K562 (cell line): Measurements from ENCODE around the gene SUCO. TPM values are rescaled to one million over a fixed set of nuclear protein-coding genes. Genes with fewer than 3 reads are reported as not detected.

Experiments
- ARID2 ChIP-seq: fragments of 450-650 bp; IDR thresholded peaks from 2 replicates; pipeline ENCODE4 v1.6.1; 2017; ENCODE audit warnings: antibody characterized with exemption, mild to moderate bottlenecking
- BCLAF1 ChIP-seq, 2 experiments: fragments of 450-650 bp in 1 of 2; IDR thresholded peaks; 2 replicates each; pipeline ENCODE4 v1.6.1; 2011 to 2017; ENCODE audit warnings: low read depth in 2 of 2, antibody characterized with exemption in 1 of 2, borderline replicate concordance in 1 of 2, low read length in 1 of 2, mild to moderate bottlenecking in 1 of 2, mixed read lengths in 1 of 2; ENCODE audit not compliant: control insufficient read depth in 1 of 2
- CGGBP1 ChIP-seq: fragments of 250-450 bp; sonication (Bioruptor Pico); IDR thresholded peaks from 2 replicates; pipeline ENCODE4 v1.9.0; 2021; ENCODE audit warnings: mild to moderate bottlenecking
- CHCHD3 ChIP-seq: fragments of 250-450 bp; sonication (Bioruptor Pico); IDR thresholded peaks from 2 replicates; pipeline ENCODE4 v2.1.2; 2022; ENCODE audit warnings: mild to moderate bottlenecking
- DDX20 ChIP-seq: fragments of 450-650 bp; IDR thresholded peaks from 2 replicates; pipeline ENCODE4 v1.6.1; 2016; ENCODE audit warnings: missing genetic modification characterization, low read depth, mild to moderate bottlenecking, missing compliant biosample characterization, moderate library complexity
- E2F6 ChIP-seq, 2 experiments: IDR thresholded peaks; 2 replicates each; pipeline ENCODE4 v1.6.1; 2011; ENCODE audit warnings: borderline replicate concordance in 1 of 2, control low read depth in 1 of 2, low read depth in 1 of 2, low read length in 1 of 2, mild to moderate bottlenecking in 1 of 2, mixed read lengths in 1 of 2, moderate library complexity in 1 of 2; ENCODE audit not compliant: insufficient read depth in 1 of 2, insufficient read length in 1 of 2, poor library complexity in 1 of 2, severe bottlenecking in 1 of 2; ENCODE audit errors: extremely low read depth in 1 of 2
- HDGF ChIP-seq: fragments of 450-650 bp; IDR thresholded peaks from 2 replicates; pipeline ENCODE4 v1.6.1; 2016
- KLF1 ChIP-seq: fragments of 450-650 bp; IDR thresholded peaks from 2 replicates; pipeline ENCODE4 v1.6.1; 2016; ENCODE audit warnings: missing genetic modification characterization, missing compliant biosample characterization
- MAFF ChIP-seq: IDR thresholded peaks from 2 replicates; pipeline ENCODE4 v1.6.1; 2012; ENCODE audit warnings: low read length, improper control_type of control experiment
- MXI1 ChIP-seq: IDR thresholded peaks from 2 replicates; pipeline ENCODE4 v1.6.1; 2011; ENCODE audit warnings: low read depth, mild to moderate bottlenecking, improper control_type of control experiment, low read length
- NCOA4 ChIP-seq: fragments of 450-650 bp; IDR thresholded peaks from 2 replicates; pipeline ENCODE4 v1.6.1; 2018; ENCODE audit warnings: mild to moderate bottlenecking; ENCODE audit not compliant: partially characterized antibody
- NFE2L1 ChIP-seq: fragments of 450-650 bp; IDR thresholded peaks from 2 replicates; pipeline ENCODE4 v1.6.1; 2016; ENCODE audit warnings: missing genetic modification characterization, low read depth, mild to moderate bottlenecking, missing compliant biosample characterization, moderate library complexity, borderline replicate concordance
- NR4A1 ChIP-seq, 2 experiments: fragments of 250-450 bp in 1 of 2; fragments of 450-650 bp in 1 of 2; sonication (Bioruptor Pico) in 1 of 2; IDR thresholded peaks; 2 replicates each; pipeline versions ENCODE4 v1.4.0 to v1.6.1; 2016 to 2020; ENCODE audit warnings: mild to moderate bottlenecking in 2 of 2, missing compliant biosample characterization in 1 of 2, missing genetic modification characterization in 1 of 2, moderate library complexity in 1 of 2
- PREB ChIP-seq: sonication (generic); formaldehyde crosslinking; IDR thresholded peaks from 2 replicates; pipeline ENCODE4 v1.8.1; 2023; ENCODE audit warnings: mild to moderate bottlenecking, missing genetic modification reagents
- SMARCC2 ChIP-seq: fragments of 450-650 bp; IDR thresholded peaks from 2 replicates; pipeline ENCODE4 v1.6.1; 2017; ENCODE audit warnings: antibody characterized with exemption, moderate library complexity, mild to moderate bottlenecking, low read depth
- SRSF1 ChIP-seq: fragments of 200-400 bp; formaldehyde crosslinking; IDR thresholded peaks from 2 replicates; pipeline ENCODE4 v1.6.1; 2017; ENCODE audit warnings: mild to moderate bottlenecking, low read depth, low read length, moderate library complexity
- ZEB2 ChIP-seq: fragments of 450-650 bp; IDR thresholded peaks from 2 replicates; pipeline ENCODE4 v1.6.1; 2016
- ZNF146 ChIP-seq: IDR thresholded peaks from one replicate; pipeline ENCODE4 v1.6.1; 2018; ENCODE audit warnings: missing compliant biosample characterization; ENCODE audit not compliant: unreplicated experiment
- ZNF311 ChIP-seq: fragments of 250-450 bp; sonication (Bioruptor Pico); IDR thresholded peaks from 2 replicates; pipeline ENCODE4 v1.4.0; 2020; ENCODE audit warnings: mild to moderate bottlenecking, moderate library complexity
- ZNF347 ChIP-seq: fragments of 450-650 bp; formaldehyde crosslinking; IDR thresholded peaks from 2 replicates; pipeline ENCODE4 v1.4.0; 2020; ENCODE audit warnings: low read depth, mild to moderate bottlenecking, moderate library complexity
- ZNF551 ChIP-seq: fragments of 250-450 bp; sonication (Bioruptor Pico); IDR thresholded peaks from 2 replicates; pipeline ENCODE4 v1.5.0; 2021; ENCODE audit warnings: mild to moderate bottlenecking, moderate library complexity
- polyA plus RNA-seq, 8 experiments: library from polyadenylated mRNA; depleted of rRNA in 4 of 8; stranded (reverse) in 5 of 8; unstranded in 3 of 8; fragments of >200 nt; fragmentation: Nextera tagmentation in 2 of 8; fragmentation: Illumina TruSeq in 1 of 8; extraction: Ambion mirVana in 2 of 8; extraction: Trizol in 1 of 8; gene quantifications; 2 replicates each; pipeline versions ENCODE4 v1.2.1 to v1.2.3, GENCODE V29; 2011 to 2014; ENCODE audit warnings: inconsistent platforms in 1 of 8, missing spikeins in 1 of 8
- total RNA-seq, 7 experiments: library from RNA; depleted of rRNA in 6 of 7; stranded (reverse); fragments of >200 nt in 6 of 7; fragmentation: Illumina TruSeq in 2 of 7; extraction: Trizol in 2 of 7; gene quantifications; 2 replicates each; pipeline versions ENCODE4 v1.2.1 to v1.2.3, GENCODE V29; 2011 to 2021; ENCODE audit warnings: low replicate concordance in 1 of 7

The SUCO gene
- total and polyA plus RNA-seq, 9 of the 15 experiments (the other 6 are each of a cell fraction or from before 2014, with no cell fraction given): 2.5 to 20.6 (median 14.3) TPM

GRCh38 chr1:172630868-172631267 lies 97.9 kb downstream of the SUCO start (continued):
- TF ChIP-seq CGGBP1 (no peak), MXI1 (no peak), SMARCC2 (no peak), ZNF311 (peak; percentile 91), ZEB2 (no peak), BCLAF1 (IDR thresholded peaks at IDR 0.05; ENCODE audit: borderline replicate concordance in 1 of 2, control insufficient read depth in 1 of 2, low read depth in 2 of 2, low read length in 1 of 2) (no peak), PREB (CRISPR knock-in tag) (no peak), DDX20 (tag) (peak; percentile 82), NFE2L1 (tag) (0 out of 2 replicates have a peak, but pooled peaks have one; percentile 14), KLF1 (tag) (no peak), ZNF347 (CRISPR knock-in tag) (no peak), SRSF1 (no peak), CHCHD3 (no peak), E2F6 (IDR thresholded peaks at IDR 0.05; ENCODE audit: borderline replicate concordance in 1 of 2, extremely low read depth in 1 of 2, insufficient read depth in 1 of 2, insufficient read length in 1 of 2, low read depth in 1 of 2, low read length in 1 of 2, poor library complexity in 1 of 2, severe bottlenecking in 1 of 2) (no peak), ZNF146 (no peak), NCOA4 (no peak), HDGF (no peak), NR4A1 (CRISPR knock-in tag; IDR thresholded peaks at IDR 0.05) (no peak), NR4A1 (tag; IDR thresholded peaks at IDR 0.05) (peak; percentile 84), MAFF (no peak), ZNF551 (CRISPR knock-in tag) (no peak), ARID2 (no peak)
